HepG2 (cell line): ENCODE data around the gene CORO1A.

Source experiments
- ZNF143 ChIP-seq: sonication (generic); formaldehyde crosslinking; IDR thresholded peaks from 2 replicates; pipeline ENCODE4 v1.4.0; 2020; ENCODE audit warnings: missing genetic modification reagents
- ZNF225 ChIP-seq: sonication (generic); formaldehyde crosslinking; IDR thresholded peaks from 2 replicates; pipeline ENCODE4 v1.4.0; 2020; ENCODE audit warnings: mild to moderate bottlenecking, missing genetic modification reagents
- ZNF512 ChIP-seq: sonication (generic); formaldehyde crosslinking; IDR thresholded peaks from 2 replicates; pipeline ENCODE4 v1.4.0; 2020; ENCODE audit warnings: mild to moderate bottlenecking, missing genetic modification reagents
- ZNF549 ChIP-seq: sonication (generic); formaldehyde crosslinking; IDR thresholded peaks from 2 replicates; pipeline ENCODE4 v1.5.0; 2020; ENCODE audit warnings: missing genetic modification reagents
- ZNF639 ChIP-seq: conservative IDR thresholded peaks from 2 replicates; pipeline ENCODE4 v1.6.1; 2018; ENCODE audit warnings: missing genetic modification reagents

GRCh38 chr16:30184891-30185682 is 1.7 kb downstream of the CORO1A start:
- TF ChIP-seq ZNF143 (no peak), ZNF512 (CRISPR knock-in tag) (no peak), ZNF549 (no peak), ZNF225 (CRISPR knock-in tag) (no peak), ZNF639 (no peak)
